ENCODE data around the gene CNTN5.

The CNTN5 gene

GRCh38 chr11:100403816-100404215, 1383.1 kb downstream of the CNTN5 start:
- no peak for DNase-seq (ENCODE audit: low read depth in 2 of 3, low spot score in 1 of 3)

- no peak for DNase-seq (ENCODE audit: low read depth in 2 of 3, low spot score in 1 of 3)
Observed at GRCh38 chr11:100404907-100405306, 1384.2 kb downstream of the CNTN5 start.

Data from stimulated activated CD4-positive, alpha-beta T cell treated with anti-CD3 and anti-CD28 coated beads, Interleukin-12 subunit alpha, Interleukin-12 subunit beta, amount 100 ng/mL, for 48 hours (primary cell).